COLO668 (cell line): Measurements from ENCODE around the gene AKNA.

Source experiments
- DNase-seq: peaks from one replicate; lab custom pipeline; 2025; ENCODE audit not compliant: unreplicated experiment; lab: John Stamatoyannopoulos, UW

The AKNA gene

DNA sequence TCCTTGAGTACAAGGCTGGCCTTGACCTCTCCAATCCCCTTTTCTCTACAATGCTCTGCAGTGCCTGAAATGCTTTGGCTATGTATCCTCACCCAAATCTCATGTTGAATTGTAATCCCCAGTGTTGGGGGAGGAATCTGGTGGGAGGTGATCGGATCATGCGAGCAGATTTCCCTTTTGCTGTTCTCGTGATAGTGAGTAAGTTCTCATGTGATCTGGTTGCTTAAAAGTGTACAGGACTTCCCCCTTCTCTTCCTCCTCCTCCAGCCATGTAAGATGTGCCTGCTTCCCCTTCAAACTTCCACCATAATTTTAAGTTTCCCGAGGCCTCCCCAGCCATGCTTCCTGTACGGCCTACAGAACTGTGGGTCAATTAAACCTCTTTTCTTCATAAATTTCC lies 28.5 kb upstream of the AKNA start:
- no peak for DNase-seq

DNA sequence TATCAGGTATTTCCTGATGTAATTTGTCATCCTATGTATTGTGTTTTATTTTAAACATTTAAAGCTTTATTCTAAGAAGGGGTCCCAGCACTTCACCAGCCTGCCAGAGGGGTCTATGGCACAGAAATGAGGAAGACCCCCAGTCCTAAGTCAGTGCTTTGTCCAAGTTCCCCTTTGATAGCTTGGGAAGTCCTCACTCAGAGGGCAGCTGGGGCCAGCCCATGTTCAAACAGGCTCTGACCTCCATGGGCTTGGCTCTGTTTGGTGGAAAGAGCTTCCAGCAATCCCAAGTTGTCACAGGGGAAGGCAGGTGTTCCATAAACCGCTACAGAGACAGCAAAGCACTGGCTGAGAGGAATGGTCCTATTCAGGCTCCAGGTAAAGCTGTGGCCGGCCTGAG lies 26.6 kb upstream of the AKNA start:
- no peak for DNase-seq

DNA sequence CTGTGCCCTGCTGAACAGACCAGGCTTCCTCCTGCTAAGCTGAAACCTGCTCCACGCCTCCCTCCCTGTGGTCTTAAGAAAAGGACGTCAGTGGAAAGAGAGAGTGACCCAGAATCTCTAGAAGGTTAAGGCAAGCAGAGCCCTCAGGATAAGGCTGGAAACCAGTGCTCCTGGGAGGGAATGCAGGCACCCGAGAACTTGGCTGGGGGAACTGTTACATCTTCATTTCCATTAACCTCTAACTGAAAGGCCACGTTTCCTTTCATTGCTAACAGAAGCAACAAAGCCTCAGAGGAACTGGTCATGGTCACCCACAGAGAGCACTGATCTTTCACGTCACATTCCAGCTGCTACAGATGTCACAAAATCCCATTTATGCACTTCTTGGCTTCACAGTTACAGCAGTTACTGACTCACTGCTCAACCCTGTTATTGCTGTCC lies 26.1 kb upstream of the AKNA start:
- DNase-seq: no peak

DNA sequence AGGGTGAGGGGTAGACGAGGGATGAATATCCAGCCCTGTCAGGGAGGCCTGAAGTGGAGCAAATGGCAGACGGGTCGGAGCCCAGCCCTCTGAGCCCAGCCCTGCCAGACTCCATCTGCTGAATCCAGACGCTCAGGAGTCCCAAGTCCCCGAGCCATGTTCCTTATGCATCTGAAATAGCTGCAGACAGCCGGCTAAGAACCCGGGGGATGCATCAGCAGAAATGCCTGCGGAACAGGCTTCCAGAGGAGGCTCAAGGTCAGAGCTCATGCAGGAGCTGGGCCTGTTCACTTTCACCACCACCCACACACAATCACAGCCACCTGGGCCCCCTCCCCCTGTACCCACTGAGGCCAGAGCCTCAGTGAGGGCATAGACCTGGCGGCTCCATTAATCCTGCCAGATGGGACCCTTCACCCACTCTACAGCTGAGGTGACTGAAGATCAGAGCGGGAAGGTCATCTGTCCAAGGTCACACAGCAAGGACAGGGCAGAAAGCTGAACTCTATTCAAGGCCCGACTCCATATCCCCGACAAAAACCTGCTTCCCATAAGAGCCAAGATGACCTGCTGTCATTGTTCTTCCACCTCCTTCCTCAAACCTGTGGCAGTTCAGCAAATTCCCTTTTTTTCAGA lies 24.4 kb upstream of the AKNA start:
- DNase-seq: no peak

DNA sequence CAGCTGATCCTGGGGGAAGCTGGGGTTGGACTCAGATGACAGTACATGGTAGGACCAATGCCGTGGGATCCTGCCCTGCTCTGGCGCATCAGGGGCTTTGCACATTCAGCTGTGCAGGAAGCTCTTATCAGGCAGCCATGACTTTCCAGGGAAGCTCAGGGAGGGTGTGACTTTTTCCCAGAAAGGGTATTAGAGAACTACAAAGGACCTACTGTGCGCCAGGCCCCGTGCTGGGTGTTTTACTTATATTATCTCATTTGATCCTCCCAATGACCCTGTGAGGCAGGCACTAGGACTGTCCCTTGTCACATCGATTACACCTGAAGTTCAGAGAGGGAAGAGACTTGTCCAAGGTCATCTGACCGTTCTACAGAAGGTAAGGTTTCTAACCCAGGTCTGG lies 23.7 kb upstream of the AKNA start:
- DNase-seq: no peak

DNA sequence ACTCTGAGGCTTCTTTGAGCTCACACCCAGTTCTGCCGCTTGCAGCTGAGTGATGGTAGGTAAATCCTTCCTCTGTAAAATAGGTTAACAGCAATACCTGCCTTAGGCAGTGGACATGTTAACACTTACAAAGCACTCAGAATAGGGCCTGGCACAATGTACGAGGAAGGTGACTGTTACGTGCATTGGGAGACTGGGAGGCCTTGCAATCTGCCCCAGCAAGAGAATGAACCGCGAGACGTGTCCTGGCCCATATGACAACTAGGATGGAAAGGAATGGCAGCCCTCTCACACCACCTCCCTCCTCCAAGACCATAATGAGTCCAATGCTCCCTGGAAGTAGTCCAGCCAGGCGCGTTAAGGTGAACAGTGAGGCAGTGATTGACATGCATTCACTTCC lies 23.1 kb upstream of the AKNA start:
- no peak for DNase-seq

DNA sequence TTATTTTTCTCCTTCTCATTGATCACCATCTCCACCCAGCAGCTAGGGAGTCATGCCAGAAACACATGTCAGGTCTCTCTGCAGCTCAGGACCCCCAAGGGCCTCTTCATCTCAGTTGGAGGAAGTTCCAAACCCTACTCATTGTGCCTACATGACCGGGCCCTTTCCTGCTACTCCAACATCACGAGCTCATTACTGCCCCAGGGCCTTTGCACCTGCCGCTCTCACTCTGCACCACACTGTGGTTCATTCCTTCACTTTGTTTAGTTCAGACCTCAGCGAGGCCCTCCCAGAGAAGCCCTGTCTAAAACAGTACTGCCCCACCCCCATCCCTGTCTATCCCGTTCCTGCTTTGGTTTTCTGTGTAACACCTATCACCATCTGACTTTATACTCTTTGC lies 22.1 kb upstream of the AKNA start:
- no peak for DNase-seq

DNA sequence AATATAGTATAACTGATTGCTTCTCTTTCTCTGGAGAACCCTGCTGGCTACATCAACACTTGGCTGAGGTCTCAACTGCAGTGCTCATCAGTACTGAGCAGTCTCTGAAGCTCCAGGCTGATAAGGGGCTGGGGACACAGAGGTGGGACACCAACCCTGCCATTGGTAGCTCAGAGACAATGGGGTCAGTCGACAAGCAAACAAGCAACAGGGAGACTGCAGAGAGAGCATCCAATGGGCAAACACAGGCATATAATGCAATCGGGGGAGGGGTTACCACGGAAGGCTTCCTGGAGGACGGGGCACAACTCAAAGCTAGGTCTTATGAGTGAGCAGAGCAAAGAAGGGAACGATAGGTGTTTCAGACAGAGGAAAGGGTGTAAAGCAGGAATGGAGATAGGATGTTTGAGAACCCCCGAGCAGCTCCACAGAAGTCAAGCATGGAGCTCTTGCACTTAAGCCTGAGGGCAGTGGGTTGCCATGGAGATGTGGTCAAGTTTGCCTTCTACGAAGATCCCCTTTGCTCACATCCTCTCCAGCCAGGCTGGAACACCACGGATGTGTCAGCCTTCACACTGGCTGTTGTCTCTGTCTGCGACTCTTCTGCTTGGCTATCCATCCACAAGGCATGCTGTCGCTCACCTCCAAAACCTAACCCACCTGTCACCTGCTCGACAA lies 21.5 kb upstream of the AKNA start:
- peak; percentile 13 for DNase-seq

DNA sequence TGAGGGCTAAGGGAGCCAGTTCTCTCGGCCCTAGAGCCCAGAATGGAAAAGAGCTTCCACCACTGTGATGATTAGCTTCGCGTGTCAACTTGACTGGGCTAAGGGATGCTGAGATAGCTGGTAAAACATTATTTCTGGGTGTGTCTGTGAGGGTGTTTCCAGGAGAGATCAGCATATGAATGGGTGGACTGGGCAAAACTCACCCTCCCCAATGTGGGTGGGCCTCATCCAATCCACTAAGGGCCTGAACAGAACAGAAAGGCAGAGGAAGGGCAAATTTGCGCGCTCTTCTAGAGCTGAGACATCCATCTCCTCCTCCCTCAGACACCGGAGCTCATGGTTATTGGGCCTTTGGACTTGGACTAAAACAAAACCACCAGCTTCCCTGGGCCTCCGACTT lies 20.9 kb upstream of the AKNA start:
- DNase-seq: no peak

DNA sequence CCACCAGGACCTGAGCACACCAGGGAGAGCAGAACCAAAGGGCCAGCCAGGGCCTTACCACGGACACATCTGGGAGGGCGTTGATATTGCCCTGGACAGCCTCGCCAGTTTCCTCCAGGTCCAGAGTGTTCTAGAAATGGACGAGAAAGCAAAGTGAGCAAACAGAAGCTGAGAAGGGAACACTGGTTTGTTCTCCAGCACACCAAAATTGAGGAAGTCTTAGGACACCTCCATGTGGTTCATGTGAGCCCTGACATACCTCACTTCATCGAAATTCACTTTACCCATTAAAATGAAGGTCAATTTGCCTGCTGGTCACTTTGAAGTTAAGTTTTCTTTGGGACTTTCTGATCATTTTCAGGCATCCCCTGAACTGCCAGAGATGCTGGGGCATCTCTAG lies 20.1 kb upstream of the AKNA start:
- DNase-seq: no peak

DNA sequence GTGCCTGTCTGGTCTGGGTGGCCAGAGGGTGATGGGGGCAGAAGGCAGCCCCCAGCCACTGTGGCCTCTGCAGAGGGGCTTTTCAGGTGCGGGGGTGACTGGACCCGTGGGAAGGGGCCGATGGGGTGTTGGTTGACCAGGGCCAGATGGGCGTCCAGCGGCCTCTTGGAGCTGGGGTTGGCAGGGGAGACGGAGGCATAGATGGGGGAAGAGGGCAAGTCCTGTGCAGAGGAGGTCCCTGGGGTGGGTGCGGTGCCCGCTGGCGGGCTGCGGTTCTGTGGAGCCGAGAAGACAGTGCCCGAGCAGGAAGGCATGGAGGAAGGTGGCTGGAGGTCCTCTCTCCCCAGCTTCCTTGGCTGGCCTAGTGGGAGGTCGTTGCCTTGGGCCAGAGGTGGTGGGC lies 18.7 kb upstream of the AKNA start:
- no peak for DNase-seq

DNA sequence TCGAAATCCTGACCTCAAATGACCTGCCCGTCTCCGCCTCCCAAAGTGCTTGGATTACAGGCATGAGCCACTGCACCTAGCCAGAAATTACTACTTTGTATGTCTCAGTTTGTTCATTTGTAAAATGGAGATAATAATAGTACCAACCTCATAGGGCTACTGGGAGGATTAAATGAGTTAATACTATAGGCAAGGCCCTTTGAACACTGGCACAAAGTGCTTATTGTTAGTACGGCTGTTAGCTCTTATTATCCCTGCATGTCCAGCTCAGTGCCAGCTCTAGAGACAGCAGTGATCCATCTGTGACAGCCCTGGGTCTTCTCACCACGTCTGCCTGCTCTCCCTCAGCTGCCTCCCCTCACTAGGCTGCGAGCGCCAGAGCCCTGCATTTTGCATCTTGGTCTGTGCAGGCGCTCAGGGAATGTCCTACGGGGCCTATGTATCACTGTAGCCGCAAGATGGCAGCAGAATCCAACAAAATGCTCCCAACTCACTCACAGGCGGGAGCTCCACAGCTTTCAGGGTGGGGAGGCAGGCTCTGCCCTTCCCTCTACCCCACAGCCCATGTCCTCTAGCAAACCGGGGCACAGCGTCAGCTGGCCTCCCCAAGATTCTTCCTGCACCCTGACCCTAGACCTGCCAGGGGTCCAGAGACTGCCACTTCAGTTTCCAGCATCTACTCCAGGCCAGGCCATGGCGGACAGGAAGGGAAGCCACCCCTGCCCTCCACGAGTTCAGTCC lies 17.7 kb upstream of the AKNA start:
- DNase-seq: peak; percentile 72

DNA sequence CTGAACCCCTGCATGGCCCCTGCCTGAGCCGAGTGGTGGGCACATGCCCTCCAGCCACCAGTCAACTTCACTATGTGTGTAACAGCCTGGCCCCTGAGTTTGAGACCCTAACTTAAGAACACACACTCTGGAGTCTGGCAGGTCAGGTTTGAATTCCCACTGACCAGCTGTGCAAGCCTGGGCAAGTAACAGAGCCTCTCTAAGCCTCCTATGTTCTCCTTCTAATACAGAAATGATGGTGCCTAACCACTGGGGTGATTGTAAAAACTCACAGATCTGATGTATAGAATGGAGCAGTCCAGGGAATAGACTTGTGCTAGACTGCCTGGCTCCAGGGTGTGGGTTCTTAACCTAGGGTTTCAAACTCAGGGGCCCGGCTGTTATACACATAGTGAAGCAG lies 16.7 kb upstream of the AKNA start:
- DNase-seq: no peak

DNA sequence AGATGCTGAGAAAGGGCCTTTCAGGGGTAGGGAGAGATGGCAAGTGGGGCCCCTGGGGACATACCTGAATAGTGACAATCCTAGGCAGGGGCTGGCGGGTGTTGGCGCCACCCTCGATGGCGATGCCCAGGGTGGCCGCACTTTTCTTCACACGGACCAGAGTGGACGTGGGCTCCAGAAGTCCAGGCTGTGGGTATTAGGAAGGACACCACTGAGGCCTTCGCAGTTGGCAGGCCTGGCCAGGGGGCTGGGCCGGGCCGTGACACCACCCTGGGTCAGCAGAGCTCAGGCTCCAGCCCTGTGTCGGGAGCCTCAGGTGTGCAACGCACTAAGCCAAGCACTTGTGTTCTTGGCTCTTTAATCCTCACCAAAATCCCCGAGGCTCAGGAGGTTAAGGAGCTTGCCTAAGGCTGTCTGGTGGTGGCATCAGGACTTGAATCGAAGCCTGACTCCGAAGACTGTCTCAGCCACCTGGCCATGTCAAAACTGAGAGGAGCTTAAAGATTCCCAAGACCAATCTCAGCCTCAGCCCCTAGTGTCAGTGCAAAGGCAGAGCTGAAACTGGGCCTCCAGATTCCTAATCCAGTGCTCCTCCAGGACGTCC lies 15.5 kb upstream of the AKNA start:
- DNase-seq: no peak

DNA sequence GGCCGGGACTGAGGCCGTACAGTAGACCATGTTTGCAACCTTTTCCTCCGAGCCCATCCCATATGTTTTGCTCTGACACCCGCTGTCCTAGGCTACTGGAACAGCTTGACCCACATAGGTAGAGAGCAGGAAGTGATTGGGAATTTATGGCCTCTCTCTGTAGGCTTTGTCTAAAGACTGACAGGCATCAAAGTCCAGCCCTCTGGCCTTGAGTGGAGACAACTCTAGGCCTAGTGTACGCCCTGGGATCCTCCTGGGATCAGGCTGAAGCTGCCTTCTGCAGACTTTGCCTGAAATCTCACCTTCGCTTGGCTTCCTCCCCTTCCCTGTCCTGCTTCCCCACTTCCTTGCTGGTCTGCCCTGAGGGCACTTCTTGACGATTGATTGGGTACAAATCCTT lies 13.6 kb upstream of the AKNA start:
- no peak for DNase-seq

DNA sequence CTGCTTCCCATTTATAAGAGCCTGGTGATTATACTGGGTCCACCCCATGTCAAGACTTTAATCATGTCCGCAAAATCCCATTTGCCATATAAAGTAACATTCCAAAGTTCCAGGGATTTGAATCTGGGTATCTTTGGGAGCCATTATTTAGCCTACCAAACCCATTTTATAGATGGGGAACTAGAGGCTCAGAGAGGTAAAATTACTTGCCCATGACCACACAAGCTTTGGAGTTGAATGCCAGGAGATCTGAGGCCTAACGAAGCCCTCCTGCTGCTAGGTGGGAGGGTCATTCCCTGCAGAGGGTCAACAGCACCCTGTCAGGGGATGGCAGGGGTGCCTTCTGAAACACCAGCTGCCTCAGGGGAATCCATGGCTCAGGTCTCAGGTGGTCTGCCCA lies 13.0 kb upstream of the AKNA start:
- DNase-seq: no peak

DNA sequence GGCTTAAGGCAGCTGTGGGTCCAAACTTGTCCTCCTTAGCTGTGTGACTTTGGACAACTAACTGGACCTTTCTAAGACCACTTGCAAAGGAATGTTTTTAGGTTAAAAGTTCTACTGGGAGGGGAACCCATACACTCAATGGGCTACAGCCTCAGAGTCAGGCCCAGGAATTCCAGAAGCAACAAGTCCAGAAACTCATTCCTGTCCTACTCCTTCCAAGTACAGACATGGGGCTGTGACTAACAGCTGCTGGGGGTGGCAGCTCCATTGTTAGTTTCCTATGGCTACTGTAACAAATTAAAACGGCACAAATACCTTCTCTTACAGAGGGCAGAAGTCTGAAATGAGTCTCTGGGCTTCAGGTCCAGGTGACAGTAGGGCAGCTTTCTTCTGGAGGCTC lies 12.4 kb upstream of the AKNA start:
- DNase-seq: no peak

DNA sequence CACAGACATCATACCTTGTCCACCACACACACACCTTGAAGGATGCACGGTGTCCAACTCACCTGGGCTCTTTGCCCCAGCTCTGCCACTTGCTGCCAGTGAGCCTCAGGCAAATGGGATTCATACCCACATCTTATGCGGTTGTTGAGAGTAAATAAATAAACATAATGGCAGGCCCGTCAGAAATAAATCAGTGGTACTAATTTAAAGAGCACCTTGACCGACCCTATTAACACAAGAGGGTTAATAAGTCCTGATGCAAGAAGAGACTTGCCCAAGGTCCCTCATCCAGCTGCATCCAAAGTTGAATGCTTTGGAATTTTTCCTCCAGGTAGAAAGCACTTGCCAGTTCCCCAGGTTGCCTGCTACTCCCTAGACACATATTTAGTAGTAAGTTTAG lies 11.6 kb upstream of the AKNA start:
- DNase-seq: no peak

DNA sequence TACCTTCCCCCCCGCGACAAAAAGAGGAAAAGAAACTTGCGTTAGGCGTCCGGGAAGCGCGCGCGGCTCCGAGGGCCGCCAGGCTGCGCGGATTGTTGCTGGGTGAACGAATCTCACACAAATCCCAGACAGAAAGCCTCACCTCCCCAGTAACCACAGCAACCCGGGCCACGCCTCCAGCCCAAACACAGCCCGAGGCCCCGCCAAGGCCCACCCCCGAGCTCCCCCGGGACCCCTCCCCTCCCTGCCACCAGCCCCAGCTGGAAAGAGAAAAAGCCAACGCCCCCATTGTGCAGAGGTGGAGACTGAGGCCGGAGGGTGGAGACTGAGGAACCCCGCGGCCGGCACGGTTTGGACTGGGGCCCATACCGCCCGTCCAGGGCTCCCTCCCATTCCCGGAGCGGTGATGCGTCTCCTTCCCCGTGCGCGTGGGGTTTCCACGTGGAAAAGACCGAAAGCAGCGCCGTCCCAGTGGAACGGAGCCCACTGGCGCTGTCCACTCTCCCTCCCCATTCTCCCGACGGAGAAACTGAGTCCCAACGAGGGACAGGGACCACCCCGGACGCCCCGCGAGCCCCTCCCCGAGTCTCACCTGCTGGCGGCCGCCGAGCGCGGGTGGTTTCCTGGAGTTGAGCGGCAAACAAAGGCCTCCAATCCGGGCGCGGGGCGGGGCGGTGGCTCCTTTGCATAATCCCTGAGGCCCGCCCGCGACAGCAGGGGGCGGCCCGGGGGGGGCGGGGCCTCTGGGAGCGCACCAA lies 10.2 kb upstream of the AKNA start:
- peak; percentile 97 for DNase-seq

DNA sequence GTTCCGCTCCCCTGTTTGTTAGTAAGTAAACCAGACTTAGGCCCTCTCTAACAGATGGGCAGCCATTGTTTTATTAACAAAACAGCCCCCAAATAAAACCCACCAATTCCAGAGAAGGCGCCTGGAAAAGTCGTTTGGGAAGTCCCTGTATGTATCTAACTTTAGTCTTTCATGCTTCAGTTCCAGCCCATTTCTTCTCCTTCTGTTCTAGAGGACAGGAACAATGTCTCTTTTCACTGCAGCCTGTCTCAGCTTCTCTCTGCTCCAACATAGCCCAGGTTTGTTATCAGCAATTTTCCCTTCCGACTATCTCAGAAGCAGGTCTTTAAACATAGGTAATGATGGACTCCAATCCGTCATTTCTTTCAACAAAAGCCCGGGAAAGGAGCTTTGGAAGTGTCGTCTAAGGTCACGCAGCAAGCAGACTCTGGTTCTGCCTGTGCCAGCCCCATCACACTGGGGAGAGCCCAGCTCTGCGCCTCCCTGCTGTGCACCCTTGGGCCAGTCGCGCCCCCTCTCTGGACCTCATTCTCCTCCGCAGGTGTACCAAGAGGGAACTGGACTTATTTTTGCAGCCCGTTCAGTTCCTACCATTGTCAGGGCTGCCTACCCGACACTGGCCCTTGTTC lies 9.6 kb upstream of the AKNA start:
- DNase-seq: peak; percentile 38
